Stimulated activated CD8-positive, alpha-beta memory T cell treated with anti-CD3 and anti-CD28 coated beads, Interleukin-7, amount 100 ng/mL, for 4 hours (primary cell): ENCODE results near the gene GRIPAP1.
"Not testable (repeated sequence)": the region's sequence is repeated elsewhere in the genome, so short reads cannot be mapped to it uniquely, and the experiment has no call there.

Experiments
- DNase-seq, 2 donors: peaks; one replicate each; pipeline ENCODE4 v3.0.0-alpha.2; 2020; ENCODE audit warnings: low read depth in 2 of 2

GRIPAP1 gene

GRCh38 chrX:48997455-48997854 lies 4.6 kb downstream of the GRIPAP1 start:
- DNase-seq, result no peak

- no peak for DNase-seq
These were observed 5.1 kb downstream of the GRIPAP1 start for GRCh38 chrX:48996969-48997368.

GRCh38 chrX:48992341-48992740 lies 9.7 kb downstream of the GRIPAP1 start:
- no peak for DNase-seq

- no peak for DNase-seq
These were observed 12.6 kb downstream of the GRIPAP1 start for GRCh38 chrX:48989483-48989882.

- no peak for DNase-seq
These were observed 18.2 kb downstream of the GRIPAP1 start for GRCh38 chrX:48983896-48984295.

GRCh38 chrX:48983081-48983480 lies 19.0 kb downstream of the GRIPAP1 start:
- DNase-seq, result no peak

GRCh38 chrX:48981178-48981577 lies 20.9 kb downstream of the GRIPAP1 start:
- DNase-seq, result no peak

- DNase-seq, result not testable (repeated sequence)
These were observed 21.7 kb downstream of the GRIPAP1 start for GRCh38 chrX:48980341-48980740.

- DNase-seq, result no peak
These were observed 23.8 kb downstream of the GRIPAP1 start for GRCh38 chrX:48978226-48978625.

- DNase-seq, result no peak
These were observed 26.0 kb downstream of the GRIPAP1 start for GRCh38 chrX:48976086-48976485.

GRCh38 chrX:48975541-48975940 lies 26.5 kb downstream of the GRIPAP1 start:
- DNase-seq, result no peak

GRCh38 chrX:48975041-48975440 lies 27.0 kb downstream of the GRIPAP1 start:
- no peak for DNase-seq

GRCh38 chrX:48974574-48974973 lies 27.5 kb downstream of the GRIPAP1 start:
- DNase-seq, result no peak

GRCh38 chrX:48974033-48974432 lies 28.0 kb downstream of the GRIPAP1 start:
- DNase-seq, result no peak

GRCh38 chrX:48972220-48973164 lies 29.6 kb downstream of the GRIPAP1 start:
- DNase-seq, result no peak

- DNase-seq, result no peak
These were observed 30.5 kb downstream of the GRIPAP1 start, which contains the start of gene KCND1 for GRCh38 chrX:48971249-48972219. Gene KCND1 (minus strand): TSS chrX:48971844. CDS start chrX:48970271, 1,573 bp downstream.

- no peak for DNase-seq
These were observed 32.6 kb downstream of the GRIPAP1 start for GRCh38 chrX:48969471-48969870.

GRCh38 chrX:48968377-48968776 lies 33.7 kb downstream of the GRIPAP1 start:
- DNase-seq, result no peak

GRCh38 chrX:48966796-48967579 lies 35.1 kb downstream of the GRIPAP1 start:
- no peak for DNase-seq

GRCh38 chrX:48965959-48966358 lies 36.1 kb downstream of the GRIPAP1 start:
- no peak for DNase-seq

GRCh38 chrX:48961585-48962091 lies 40.4 kb downstream of the GRIPAP1 start:
- DNase-seq, result no peak
